Liver (tissue), 9 donors: ENCODE measurements around the gene KCNQ5. TPM values are rescaled to one million over a fixed set of nuclear protein-coding genes. Genes with fewer than 3 reads are reported as not detected.

Experiments
- DNase-seq: peaks from one replicate; pipeline ENCODE4 v3.0.0-alpha.2; 2017; ENCODE audit warnings: low spot score
- H3K27ac ChIP-seq, 2 donors: one replicate each; pipeline ENCODE4 v1.7.0; 2013; ENCODE audit warnings: inconsistent platforms in 2 of 2, low read length in 2 of 2, control low read depth in 1 of 2, low read depth in 1 of 2, mild to moderate bottlenecking in 1 of 2
- H3K27me3 ChIP-seq, 4 donors: one replicate each; pipeline versions ENCODE4 v1.6.1 to v1.7.0; 2013; ENCODE audit warnings: low read length in 3 of 4, inconsistent platforms in 1 of 4, mild to moderate bottlenecking in 1 of 4, moderate library complexity in 1 of 4; ENCODE audit not compliant: control insufficient read depth in 4 of 4, insufficient read depth in 4 of 4
- H3K36me3 ChIP-seq, 4 donors: one replicate each; pipeline versions ENCODE4 v1.6.1 to v1.7.0; 2013; ENCODE audit warnings: low read length in 3 of 4, mild to moderate bottlenecking in 3 of 4, low read depth in 1 of 4, moderate library complexity in 1 of 4; ENCODE audit not compliant: control insufficient read depth in 4 of 4, insufficient read depth in 3 of 4
- H3K4me1 ChIP-seq, 4 donors: one replicate each; pipeline versions ENCODE4 v1.6.1 to v1.7.0; 2013; ENCODE audit warnings: low read length in 3 of 4, mild to moderate bottlenecking in 3 of 4, moderate library complexity in 1 of 4; ENCODE audit not compliant: control insufficient read depth in 4 of 4, insufficient read depth in 4 of 4
- H3K4me3 ChIP-seq, 3 donors: one replicate each; pipeline versions ENCODE4 v1.6.1 to v1.7.0; 2013; ENCODE audit warnings: low read length in 3 of 3, control low read depth in 1 of 3, low read depth in 1 of 3, mild to moderate bottlenecking in 1 of 3
- H3K9ac ChIP-seq, 2 donors: one replicate each; pipeline ENCODE4 v1.7.0; 2013; ENCODE audit warnings: low read length in 2 of 2, mild to moderate bottlenecking in 2 of 2, moderate library complexity in 2 of 2, control low read depth in 1 of 2, low read depth in 1 of 2
- H3K9me3 ChIP-seq, 4 donors: one replicate each; pipeline versions ENCODE4 v1.6.1 to v1.7.0; 2013; ENCODE audit warnings: low read length in 3 of 4; ENCODE audit not compliant: control insufficient read depth in 4 of 4
- ATF3 ChIP-seq: IDR thresholded peaks from 2 replicates; pipeline ENCODE4 v1.6.1; 2016; ENCODE audit warnings: antibody characterized with exemption
- CTCF ChIP-seq: fragments of 150-350 bp; IDR thresholded peaks from 2 replicates; pipeline ENCODE4 v1.5.1; 2017; ENCODE audit warnings: improper control_type of control experiment, low read depth, low read length; ENCODE audit not compliant: missing input control
- EGR1 ChIP-seq, 2 donors: IDR thresholded peaks; 2 replicates each; pipeline ENCODE4 v1.6.1; 2016 to 2018; ENCODE audit warnings: antibody characterized with exemption in 2 of 2, low read depth in 2 of 2
- FOXA1 ChIP-seq: IDR thresholded peaks from 2 replicates; pipeline ENCODE4 v1.6.1; 2016; ENCODE audit warnings: antibody characterized with exemption
- FOXA2 ChIP-seq: IDR thresholded peaks from 2 replicates; pipeline ENCODE4 v1.6.1; 2016; ENCODE audit warnings: antibody characterized with exemption
- GABPA ChIP-seq, 2 donors: IDR thresholded peaks in 1 of 2; conservative IDR thresholded peaks in 1 of 2; 2 replicates each; pipeline ENCODE4 v1.6.1; 2016; ENCODE audit warnings: antibody characterized with exemption in 2 of 2, mild to moderate bottlenecking in 1 of 2, moderate library complexity in 1 of 2
- HNF4A ChIP-seq, 2 donors: conservative IDR thresholded peaks; 2 replicates each; pipeline ENCODE4 v1.6.1; 2016; ENCODE audit warnings: antibody characterized with exemption in 2 of 2, mild to moderate bottlenecking in 2 of 2
- HNF4G ChIP-seq: IDR thresholded peaks from 2 replicates; pipeline ENCODE4 v1.6.1; 2016; ENCODE audit warnings: antibody characterized with exemption
- JUND ChIP-seq, 2 donors: IDR thresholded peaks; 2 replicates each; pipeline ENCODE4 v1.6.1; 2016; ENCODE audit warnings: antibody characterized with exemption in 2 of 2
- MAX ChIP-seq: IDR thresholded peaks from 2 replicates; pipeline ENCODE4 v1.6.1; 2016; ENCODE audit warnings: antibody characterized with exemption
- NR2F2 ChIP-seq: IDR thresholded peaks from 2 replicates; pipeline ENCODE4 v1.6.1; 2016; ENCODE audit warnings: antibody characterized with exemption
- RAD21 ChIP-seq, 2 donors: IDR thresholded peaks; 2 replicates each; pipeline ENCODE4 v1.6.1; 2016; ENCODE audit warnings: antibody characterized with exemption in 2 of 2, mild to moderate bottlenecking in 2 of 2
- REST ChIP-seq: IDR thresholded peaks from 2 replicates; pipeline ENCODE4 v1.6.1; 2016; ENCODE audit warnings: antibody characterized with exemption, mild to moderate bottlenecking
- RXRA ChIP-seq, 2 donors: IDR thresholded peaks; 2 replicates each; pipeline ENCODE4 v1.6.1; 2017 to 2018; ENCODE audit warnings: antibody characterized with exemption in 2 of 2, mild to moderate bottlenecking in 1 of 2
- SP1 ChIP-seq: IDR thresholded peaks from 2 replicates; pipeline ENCODE4 v1.6.1; 2018; ENCODE audit warnings: antibody characterized with exemption, mild to moderate bottlenecking
- TAF1 ChIP-seq: conservative IDR thresholded peaks from 2 replicates; pipeline ENCODE4 v1.6.1; 2016; ENCODE audit warnings: antibody characterized with exemption, mild to moderate bottlenecking
- YY1 ChIP-seq: IDR thresholded peaks from 2 replicates; pipeline ENCODE4 v1.6.1; 2016; ENCODE audit warnings: antibody characterized with exemption, mild to moderate bottlenecking
- ZBTB33 ChIP-seq: IDR thresholded peaks from 2 replicates; pipeline ENCODE4 v1.6.1; 2016; ENCODE audit warnings: antibody characterized with exemption
- WGBS: extraction: QIAGEN DNeasy Blood & Tissue Kit; methylation state at CpG from one replicate; pipeline ENCODE4 v1.1.7; 2013; 5-methylcytosine and 5-hydroxymethylcytosine counted together
- polyA plus RNA-seq, 2 donors: library from polyadenylated mRNA; stranded (reverse) in 1 of 2; unstranded in 1 of 2; fragments of 200-250 nt in 1 of 2; fragments of >200 nt in 1 of 2; fragmentation: Nextera tagmentation in 1 of 2; extraction: Ambion mirVana in 1 of 2; gene quantifications; one replicate each; pipeline versions ENCODE4 v1.2.1 to v1.2.3, GENCODE V29; 2013 to 2015
- total RNA-seq, 2 donors: library from RNA; depleted of rRNA; stranded (reverse); fragments of >200 nt; gene quantifications; one replicate each; pipeline ENCODE4 v1.2.3, GENCODE V29; 2014
- donor health status: healthy.
- donor health status: healthy.
- donor health status: healthy.
- donor health status: healthy.
- donor health status: healthy.

Gene KCNQ5
- total and polyA plus RNA-seq, 4 donors = 0.02 to 1.1 (median 0.15) TPM

GRCh38 chr6:72699159-72699558 is 77.3 kb downstream of the KCNQ5 start:
- Histone ChIP-seq H3K9ac (no peak overlapping the region), H3K9me3 (no peaks in the 10 kb centered on the region), H3K27me3 (peaks cover 0 to 3% (median 1%) of the 10 kb centered on the region in 4 donors), H3K27ac (no peak overlapping the region), H3K4me3 (no peak overlapping the region), H3K4me1 (no peaks in the 10 kb centered on the region), H3K36me3 (no peaks in the 10 kb centered on the region)
- TF ChIP-seq FOXA1 (no peak), EGR1 (IDR thresholded peaks at IDR 0.05; ENCODE audit: low read depth in 2 of 2) (no peak), MAX (no peak), RXRA (IDR thresholded peaks at IDR 0.05) (no peak), TAF1 (no peak), ZBTB33 (no peak), JUND (IDR thresholded peaks at IDR 0.05) (no peak), YY1 (no peak), REST (no peak), CTCF (no peak), NR2F2 (no peak), HNF4G (no peak), FOXA2 (no peak), RAD21 (IDR thresholded peaks at IDR 0.05) (no peak), ATF3 (no peak), HNF4A (conservative IDR thresholded peaks at IDR 0.05) (no peak), SP1 (no peak), GABPA (IDR thresholded peaks at IDR 0.05 in 1 of 2, conservative IDR thresholded peaks at IDR 0.05 in 1 of 2) (no peak)
- WGBS = 73% methylated on average over 1 of the region's 1 CpG
- DNase-seq = no peak
